NCI-H524 treated with DMSO at 0.1 percent for 48 hours (cell line): ENCODE data around the gene NMNAT2.
"Not testable (repeated sequence)": the region's sequence is repeated elsewhere in the genome, so short reads cannot be mapped to it uniquely, and the experiment has no call there.

Experiments used
- DNase-seq: peaks from one replicate; lab custom pipeline; 2025; lab: John Stamatoyannopoulos, UW

NMNAT2 gene

GRCh38 chr1:183263886-183264602, 154.1 kb downstream of the NMNAT2 start:
- DNase-seq, result peak; percentile 65

GRCh38 chr1:183262628-183263200, 155.5 kb downstream of the NMNAT2 start:
- no peak for DNase-seq

- DNase-seq, result no peak
Observed at GRCh38 chr1:183259924-183260323, 158.3 kb downstream of the NMNAT2 start.

GRCh38 chr1:183255073-183255472, 163.1 kb downstream of the NMNAT2 start:
- no peak for DNase-seq

GRCh38 chr1:183251959-183252450, 166.2 kb downstream of the NMNAT2 start:
- DNase-seq, result no peak

- no peak for DNase-seq
Observed at GRCh38 chr1:183251101-183251958, 166.8 kb downstream of the NMNAT2 start.

GRCh38 chr1:183249941-183250452, 168.2 kb downstream of the NMNAT2 start:
- no peak for DNase-seq

GRCh38 chr1:183248989-183249691, 169.0 kb downstream of the NMNAT2 start:
- DNase-seq, result no peak

GRCh38 chr1:183247931-183248330, 170.2 kb downstream of the NMNAT2 start:
- DNase-seq, result no peak

- DNase-seq, result no peak
Observed at GRCh38 chr1:183247484-183247883, 170.7 kb downstream of the NMNAT2 start.

- DNase-seq, result no peak
Observed at GRCh38 chr1:183247066-183247465, 171.1 kb downstream of the NMNAT2 start.

- no peak for DNase-seq
Observed at GRCh38 chr1:183246436-183246835, 171.7 kb downstream of the NMNAT2 start.

- DNase-seq, result no peak
Observed at GRCh38 chr1:183245357-183245756, 172.8 kb downstream of the NMNAT2 start.

GRCh38 chr1:183244466-183244865, 173.7 kb downstream of the NMNAT2 start:
- peak; percentile 26 for DNase-seq

GRCh38 chr1:183243161-183244050, 174.8 kb downstream of the NMNAT2 start:
- no peak for DNase-seq

- DNase-seq, result no peak
Observed at GRCh38 chr1:183242556-183242955, 175.6 kb downstream of the NMNAT2 start.

- no peak for DNase-seq
Observed at GRCh38 chr1:183241471-183241870, 176.7 kb downstream of the NMNAT2 start.

GRCh38 chr1:183240853-183241252, 177.3 kb downstream of the NMNAT2 start:
- DNase-seq, result not testable (repeated sequence)

- no peak for DNase-seq
Observed at GRCh38 chr1:183240526-183240825, 177.7 kb downstream of the NMNAT2 start.

- no peak for DNase-seq
Observed at GRCh38 chr1:183239793-183240525, 178.2 kb downstream of the NMNAT2 start.
